GM12878 (cell line): Measurements from ENCODE around the gene TNP2. TPM values are rescaled to one million over a fixed set of nuclear protein-coding genes. Genes with fewer than 3 reads are reported as not detected.

Source experiments
- ATAC-seq: fragments of 200-7000 bp; cut with Tn5 transposase; 3 replicates; pipeline ENCODE4 v1.9.1; 2020; ENCODE audit warnings: mild to moderate bottlenecking, moderate library complexity
- BruUV-seq: library from RNA; stranded (reverse); fragments of 400-500 nt; replicated peaks from 2 replicates; lab custom pipeline; 2021; lab: Mats Ljungman, UMichigan
- CTCF ChIA-PET: fragments of 300-600 bp; sonication (Branson Sonifier 250); formaldehyde crosslinking; extraction: SDS; loops from one replicate; lab custom pipeline; 2021; ENCODE audit warnings: inconsistent platforms; lab: Yijun Ruan, JAX
- POLR2A ChIA-PET: fragments of 350-600 bp; formaldehyde crosslinking; extraction: SDS; loops from one replicate; lab custom pipeline; 2021; ENCODE audit warnings: inconsistent platforms; lab: Charles Lee
- RAD21 ChIA-PET: fragments of 300-600 bp; sonication (Branson Sonifier 250); formaldehyde crosslinking; loops from one replicate; lab custom pipeline; 2023; ENCODE audit warnings: antibody characterized with exemption; ENCODE audit not compliant: unreplicated experiment; lab: Charles Lee
- SMC1A ChIA-PET: fragments of 300-600 bp; sonication (Branson Sonifier 250); formaldehyde crosslinking; loops from one replicate; lab custom pipeline; 2023; ENCODE audit not compliant: unreplicated experiment, uncharacterized antibody; lab: Charles Lee
- DNase-seq: peaks from one replicate; pipeline ENCODE4 v3.0.0-alpha.2; 2011; ENCODE audit warnings: low read depth, low spot score
- FAIRE-seq: peaks from 3 replicates; lab custom pipeline; 2011; peaks lifted over from hg19 to GRCh38; lab: Jason Lieb, UNC
- H2AFZ ChIP-seq: 2 replicates; pipeline ENCODE4 v1.6.0; 2011; ENCODE audit warnings: low read depth, low read length, control low read depth; ENCODE audit not compliant: control insufficient read depth
- H3K27ac ChIP-seq: 2 replicates; pipeline ENCODE4 v1.5.1; 2011; ENCODE audit warnings: control low read depth; ENCODE audit not compliant: control insufficient read depth, insufficient read depth
- H3K27me3 ChIP-seq, 2 experiments: replicated peaks in 1 of 2; 2 replicates each; pipeline versions ENCODE4 v1.6.0 to v1.6.1; 2011; ENCODE audit warnings: low read length in 1 of 2; ENCODE audit not compliant: control insufficient read depth in 2 of 2, insufficient read depth in 2 of 2
- H3K36me3 ChIP-seq, 2 experiments: 2 replicates each; pipeline ENCODE4 v1.5.1; 2011; ENCODE audit warnings: low read length in 1 of 2; ENCODE audit not compliant: control insufficient read depth in 2 of 2, insufficient read depth in 2 of 2
- H3K4me1 ChIP-seq: 2 replicates; pipeline ENCODE4 v1.6.1; 2011; ENCODE audit warnings: mild to moderate bottlenecking, low read length, moderate library complexity, mixed read lengths; ENCODE audit not compliant: control insufficient read depth, insufficient read depth
- H3K4me2 ChIP-seq: 2 replicates; pipeline ENCODE4 v1.6.0; 2011; ENCODE audit warnings: control low read depth; ENCODE audit not compliant: control insufficient read depth, insufficient read depth
- H3K4me3 ChIP-seq: fragments of 200-600 bp; sonication (generic); 2 replicates; pipeline ENCODE4 v1.5.1; 2016
- H3K79me2 ChIP-seq: 2 replicates; pipeline ENCODE4 v1.6.0; 2011; ENCODE audit warnings: low read length; ENCODE audit not compliant: control insufficient read depth, insufficient read depth
- H3K9ac ChIP-seq: 2 replicates; pipeline ENCODE4 v1.8.0; 2011; ENCODE audit warnings: low read length, control low read depth, mixed read lengths; ENCODE audit not compliant: control insufficient read depth, insufficient read depth
- H3K9me3 ChIP-seq: replicated peaks from 3 replicates; pipeline ENCODE4 v1.5.1; 2011; ENCODE audit warnings: mild to moderate bottlenecking, low read length; ENCODE audit not compliant: control insufficient read depth, insufficient read depth
- H4K20me1 ChIP-seq: 2 replicates; pipeline ENCODE4 v1.6.0; 2011; ENCODE audit not compliant: control insufficient read depth, insufficient read depth
- CHD1 ChIP-seq: IDR thresholded peaks from 2 replicates; pipeline ENCODE4 v1.6.1; 2012; ENCODE audit warnings: low read depth, low read length, improper control_type of control experiment
- ETV6 ChIP-seq, 2 experiments: fragments of 450-650 bp in 1 of 2; IDR thresholded peaks in 1 of 2; conservative IDR thresholded peaks in 1 of 2; 2 replicates each; pipeline ENCODE4 v1.6.1; 2014; ENCODE audit warnings: antibody characterized with exemption in 1 of 2, borderline replicate concordance in 1 of 2, low read depth in 1 of 2, mild to moderate bottlenecking in 1 of 2, moderate library complexity in 1 of 2
- HDAC2 ChIP-seq: fragments of 200-600 bp; sonication (generic); IDR thresholded peaks from 2 replicates; pipeline ENCODE4 v1.6.1; 2017
- HDGF ChIP-seq: fragments of 450-650 bp; IDR thresholded peaks from 2 replicates; pipeline ENCODE4 v1.6.1; 2016; ENCODE audit warnings: antibody characterized with exemption
- IKZF1 ChIP-seq: fragments of 450-650 bp; conservative IDR thresholded peaks from 2 replicates; pipeline ENCODE4 v1.6.1; 2017; ENCODE audit warnings: antibody characterized with exemption, mild to moderate bottlenecking
- KAT2A ChIP-seq: conservative IDR thresholded peaks from 2 replicates; pipeline ENCODE4 v1.6.1; 2011; ENCODE audit warnings: low read depth, low read length; ENCODE audit not compliant: control insufficient read depth
- MTA3 ChIP-seq: IDR thresholded peaks from 2 replicates; pipeline ENCODE4 v1.6.1; 2012; ENCODE audit warnings: low read length, inconsistent platforms, borderline replicate concordance
- NBN ChIP-seq: fragments of 450-650 bp; IDR thresholded peaks from 2 replicates; pipeline ENCODE4 v1.6.1; 2016
- NR2C1 ChIP-seq: fragments of 450-650 bp; IDR thresholded peaks from 2 replicates; pipeline ENCODE4 v1.6.1; 2017; ENCODE audit warnings: antibody characterized with exemption, mild to moderate bottlenecking, moderate library complexity
- POLR2A ChIP-seq: IDR thresholded peaks from 2 replicates; pipeline ENCODE4 v1.6.1; 2011; ENCODE audit warnings: low read depth, mild to moderate bottlenecking, low read length
- POU2F2 ChIP-seq: IDR thresholded peaks from 3 replicates; pipeline ENCODE4 v1.6.1; 2011; ENCODE audit warnings: low read depth, mild to moderate bottlenecking, low read length, borderline replicate concordance
- RAD21 ChIP-seq: IDR thresholded peaks from 2 replicates; pipeline ENCODE4 v1.6.1; 2011; ENCODE audit warnings: mild to moderate bottlenecking, low read depth, low read length, moderate library complexity; ENCODE audit not compliant: insufficient read depth
- SMAD5 ChIP-seq: IDR thresholded peaks from 2 replicates; pipeline ENCODE4 v1.6.1; 2016; ENCODE audit warnings: antibody characterized with exemption, low read depth
- SPI1 ChIP-seq: IDR thresholded peaks from 2 replicates; pipeline ENCODE4 v1.6.1; 2011; ENCODE audit warnings: low read depth, mild to moderate bottlenecking, low read length, moderate library complexity, borderline replicate concordance; ENCODE audit not compliant: insufficient read depth
- SREBF2 ChIP-seq: IDR thresholded peaks from 2 replicates; pipeline ENCODE4 v1.6.1; 2012; ENCODE audit warnings: mild to moderate bottlenecking, low read length
- YY1 ChIP-seq: IDR thresholded peaks from 2 replicates; pipeline ENCODE4 v1.6.1; 2011; ENCODE audit warnings: low read depth, mild to moderate bottlenecking, low read length
- ZNF217 ChIP-seq: fragments of 450-650 bp; IDR thresholded peaks from 2 replicates; pipeline ENCODE4 v1.6.1; 2017; ENCODE audit warnings: antibody characterized with exemption, mild to moderate bottlenecking
- ZNF24 ChIP-seq: fragments of 450-650 bp; IDR thresholded peaks from 2 replicates; pipeline ENCODE4 v1.6.1; 2017; ENCODE audit warnings: antibody characterized with exemption, mild to moderate bottlenecking
- ZNF384 ChIP-seq: IDR thresholded peaks from 2 replicates; pipeline ENCODE4 v1.6.1; 2012; ENCODE audit warnings: low read depth, mild to moderate bottlenecking, low read length, improper control_type of control experiment, borderline replicate concordance
- WGBS: methylation state at CpG from one replicate; pipeline ENCODE4 v1.1.6; 2016; ENCODE audit warnings: low lambda C conversion rate; ENCODE audit not compliant: insufficient replicate concordance, insufficient coverage; ENCODE audit errors: missing lambda C conversion rate; 5-methylcytosine and 5-hydroxymethylcytosine counted together
- in situ Hi-C: fragments of 300-500 bp; cut with MboI; formaldehyde crosslinking; loops from 9 replicates; pipeline ENCODE4 v1.14.3; 2018; ENCODE audit warnings: mixed read lengths
- intact Hi-C: fragments of 100-400 bp; cut with micrococcal nuclease; formaldehyde crosslinking; loops from one replicate; pipeline ENCODE4 v1.14.2; 2022; ENCODE audit not compliant: unreplicated experiment
- polyA plus RNA-seq, 11 experiments: library from polyadenylated mRNA; depleted of rRNA in 4 of 11; unstranded in 6 of 11; stranded (reverse) in 5 of 11; fragments of >200 nt; fragmentation: Nextera tagmentation in 4 of 11; fragmentation: Illumina TruSeq in 1 of 11; extraction: Ambion mirVana in 4 of 11; extraction: Trizol in 1 of 11; gene quantifications; 1 replicate in 1 of 11; 2 replicates in 10 of 11; pipeline versions ENCODE4 v1.2.1 to v1.2.3, GENCODE V29; 2011 to 2016; ENCODE audit warnings: inconsistent platforms in 2 of 11, missing spikeins in 2 of 11, low read depth in 1 of 11
- total RNA-seq, 4 experiments: library from RNA; depleted of rRNA in 3 of 4; stranded (reverse); fragments of >200 nt in 3 of 4; fragmentation: Illumina TruSeq in 1 of 4; extraction: Trizol in 1 of 4; gene quantifications; 2 replicates each; pipeline versions ENCODE4 v1.2.1 to v1.2.3, GENCODE V29; 2013 to 2021
- TF ChIP-seq, protein P1 (sequence below): IDR thresholded peaks from 2 replicates; pipeline ENCODE4 v1.6.1; 2012; ENCODE audit warnings: mild to moderate bottlenecking, low read depth, low read length

Gene TNP2
- total and polyA plus RNA-seq, 10 of the 15 experiments (the other 5 are each of a cell fraction or from before 2014, with no cell fraction given) = not detected

DNA sequence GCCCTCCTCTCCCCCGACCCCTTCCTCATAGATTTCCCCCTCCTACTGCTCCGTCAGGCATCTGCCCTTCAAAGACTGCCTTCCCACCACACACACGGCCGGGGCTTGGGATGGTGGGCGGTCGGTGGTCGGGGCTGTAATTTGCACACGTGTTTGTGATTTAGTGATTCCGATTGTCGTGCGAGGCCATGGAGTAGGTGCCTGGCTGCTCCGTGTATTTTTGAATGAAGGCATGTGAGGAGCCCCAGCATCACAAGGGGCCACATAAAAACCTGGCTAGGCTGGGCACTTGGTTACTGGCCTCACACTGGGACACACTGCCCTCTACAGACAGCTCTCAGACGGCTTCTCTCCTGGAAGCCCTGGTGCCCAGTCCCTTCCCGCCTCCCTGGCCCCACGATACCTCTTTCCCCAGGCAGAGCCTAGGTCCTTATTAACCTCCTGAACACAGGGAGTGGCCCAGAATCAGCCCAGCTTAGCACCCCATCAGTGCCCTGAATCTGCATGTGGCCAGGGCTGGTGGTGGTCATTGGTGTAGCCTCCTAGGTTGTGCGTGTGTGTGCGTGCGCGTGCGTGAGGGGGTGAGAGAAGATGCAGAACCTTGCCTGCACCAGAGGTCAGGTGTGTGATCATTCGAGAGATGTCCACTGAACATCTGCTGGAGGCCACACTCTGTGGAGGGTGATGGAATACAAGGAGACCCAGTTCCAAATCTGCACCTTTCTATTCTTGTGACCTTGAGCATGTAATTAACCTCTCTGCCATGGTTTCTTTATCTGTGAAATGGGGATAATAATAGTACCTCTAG lies 11.8 kb downstream of the TNP2 start:
- Histone ChIP-seq H3K4me1 (peaks cover 37% of the 10 kb centered on the region), H2AFZ (peak overlapping the region; percentile 42), H3K4me2 (peak overlapping the region; percentile 90), H3K27ac (peak overlapping the region; percentile 91), H3K27me3 (no peaks in the 10 kb centered on the region), H4K20me1 (no peaks in the 10 kb centered on the region), H3K4me3 (peak overlapping the region; percentile 88), H3K9ac (peak overlapping the region; percentile 89), H3K36me3 (peaks cover 0 to 3% of the 10 kb centered on the region in 2 experiments; a peak in 1 of 4 replicates), H3K9me3 (no peaks in the 10 kb centered on the region), H3K79me2 (peaks cover 37% of the 10 kb centered on the region)
- ChIA-PET SMC1A (interaction anchor here (1.1 to 8.8 kb wide), 19 partner anchors 14 to 292 kb away, joined by 3 to 108 read pairs (median 6); partner anchors contain the start of gene TNP2), RAD21 (interaction anchor here (0.6 to 11.8 kb wide), 24 partner anchors 27 to 308 kb away, joined by 3 to 243 read pairs (median 16); no protein-coding TSS in a partner anchor), POLR2A (interaction anchor here (0.7 to 5.8 kb wide), 13 partner anchors 29 to 308 kb away, joined by 3 to 80 read pairs (median 6); no protein-coding TSS in a partner anchor), CTCF (interaction anchor here (0.7 to 11.0 kb wide), 20 partner anchors 10 to 367 kb away, joined by 3 to 170 read pairs (median 16); no protein-coding TSS in a partner anchor)
- intact Hi-C loops (loop anchor here (2.0 to 5.0 kb wide), 4 partner anchors 53 to 275 kb away; no protein-coding TSS in a partner anchor), in situ Hi-C loops (no loop called here)
- BruUV-seq = TSS peak; percentile 64
- 29% methylated on average over 21 of the region's 21 CpGs for WGBS
- no peak for FAIRE-seq
- ATAC-seq = peak; percentile 33
- DNase-seq = no peak
- no peak for TF ChIP-seq SPI1
- TF ChIP-seq ZNF384 = no peak
- TF ChIP-seq ZNF24 = 0 out of 2 replicates have a peak, but pooled peaks have one; percentile 20
- TF ChIP-seq HDGF = peak; percentile 28; the same call in 1 of the 2 replicates
- no peak for TF ChIP-seq SREBF2
- TF ChIP-seq IKZF1 = 0 out of 2 replicates have a peak, but pooled peaks have one; percentile 26
- TF ChIP-seq RAD21 = peak; percentile 70
- no peak for TF ChIP-seq MTA3
- no peak for TF ChIP-seq HDAC2
- TF ChIP-seq KAT2A = no peak
- TF ChIP-seq CHD1 = no peak
- no peak for TF ChIP-seq YY1
- TF ChIP-seq POLR2A = no peak
- 0 out of 3 replicates have a peak, but pooled peaks have one; percentile 1 for TF ChIP-seq POU2F2
- TF ChIP-seq NBN = 0 out of 2 replicates have a peak, but pooled peaks have one; percentile 20
- TF ChIP-seq NR2C1 = no peak
- TF ChIP-seq ETV6 (conservative IDR thresholded peaks at IDR 0.05 in 1 of 2, IDR thresholded peaks at IDR 0.05 in 1 of 2; ENCODE audit: borderline replicate concordance in 1 of 2, low read depth in 1 of 2) = no peak
- TF ChIP-seq ZNF217 = no peak
- TF ChIP-seq, protein P1, sequence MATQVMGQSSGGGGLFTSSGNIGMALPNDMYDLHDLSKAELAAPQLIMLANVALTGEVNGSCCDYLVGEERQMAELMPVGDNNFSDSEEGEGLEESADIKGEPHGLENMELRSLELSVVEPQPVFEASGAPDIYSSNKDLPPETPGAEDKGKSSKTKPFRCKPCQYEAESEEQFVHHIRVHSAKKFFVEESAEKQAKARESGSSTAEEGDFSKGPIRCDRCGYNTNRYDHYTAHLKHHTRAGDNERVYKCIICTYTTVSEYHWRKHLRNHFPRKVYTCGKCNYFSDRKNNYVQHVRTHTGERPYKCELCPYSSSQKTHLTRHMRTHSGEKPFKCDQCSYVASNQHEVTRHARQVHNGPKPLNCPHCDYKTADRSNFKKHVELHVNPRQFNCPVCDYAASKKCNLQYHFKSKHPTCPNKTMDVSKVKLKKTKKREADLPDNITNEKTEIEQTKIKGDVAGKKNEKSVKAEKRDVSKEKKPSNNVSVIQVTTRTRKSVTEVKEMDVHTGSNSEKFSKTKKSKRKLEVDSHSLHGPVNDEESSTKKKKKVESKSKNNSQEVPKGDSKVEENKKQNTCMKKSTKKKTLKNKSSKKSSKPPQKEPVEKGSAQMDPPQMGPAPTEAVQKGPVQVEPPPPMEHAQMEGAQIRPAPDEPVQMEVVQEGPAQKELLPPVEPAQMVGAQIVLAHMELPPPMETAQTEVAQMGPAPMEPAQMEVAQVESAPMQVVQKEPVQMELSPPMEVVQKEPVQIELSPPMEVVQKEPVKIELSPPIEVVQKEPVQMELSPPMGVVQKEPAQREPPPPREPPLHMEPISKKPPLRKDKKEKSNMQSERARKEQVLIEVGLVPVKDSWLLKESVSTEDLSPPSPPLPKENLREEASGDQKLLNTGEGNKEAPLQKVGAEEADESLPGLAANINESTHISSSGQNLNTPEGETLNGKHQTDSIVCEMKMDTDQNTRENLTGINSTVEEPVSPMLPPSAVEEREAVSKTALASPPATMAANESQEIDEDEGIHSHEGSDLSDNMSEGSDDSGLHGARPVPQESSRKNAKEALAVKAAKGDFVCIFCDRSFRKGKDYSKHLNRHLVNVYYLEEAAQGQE = no peak
- TF ChIP-seq SMAD5 = no peak; the same call in 1 of the 2 replicates
